Forelimb muscle (tissue), 1 donor: ENCODE data around the gene DCHS1. TPM values are rescaled to one million over a fixed set of nuclear protein-coding genes. Genes with fewer than 3 reads are reported as not detected.

Source experiments
- DNase-seq: peaks from one replicate; pipeline ENCODE4 v3.0.0-alpha.2; 2013; ENCODE audit warnings: low read depth
- polyA plus RNA-seq: library from polyadenylated mRNA; unstranded; fragments of 120-200 nt; gene quantifications from one replicate; pipeline ENCODE4 v1.2.1, GENCODE V29; 2013; ENCODE audit not compliant: insufficient read length

DCHS1 gene
- polyA plus RNA-seq, 1 donor, result 35.8 TPM

- DNase-seq, result peak; percentile 89
Measured at GRCh38 chr11:6612213-6613041, 43.2 kb downstream of the DCHS1 start, which contains the start of gene TAF10. TSS of gene TAF10 (minus strand) at chr11:6612216. CDS start at chr11:6612189, 27 bp downstream.

- no peak for DNase-seq
Measured at GRCh38 chr11:6611963-6612212, 43.7 kb downstream of the DCHS1 start.

GRCh38 chr11:6611092-6611962 lies 44.3 kb downstream of the DCHS1 start:
- no peak for DNase-seq

- no peak for DNase-seq
Measured at GRCh38 chr11:6610591-6610990, 45.0 kb downstream of the DCHS1 start.

- no peak for DNase-seq
Measured at GRCh38 chr11:6609502-6610015, 46.0 kb downstream of the DCHS1 start.

GRCh38 chr11:6608726-6609501 lies 46.7 kb downstream of the DCHS1 start:
- no peak for DNase-seq

- DNase-seq, result no peak
Measured at GRCh38 chr11:6608011-6608410, 47.6 kb downstream of the DCHS1 start.

- DNase-seq, result no peak
Measured at GRCh38 chr11:6607190-6607795, 48.3 kb downstream of the DCHS1 start.

- DNase-seq, result peak; percentile 86
Measured at GRCh38 chr11:6606471-6607189, 49.0 kb downstream of the DCHS1 start.

- DNase-seq, result no peak
Measured at GRCh38 chr11:6604790-6605189, 50.8 kb downstream of the DCHS1 start.

- DNase-seq, result no peak
Measured at GRCh38 chr11:6604081-6604626, 51.5 kb downstream of the DCHS1 start.

GRCh38 chr11:6603287-6604080 lies 52.1 kb downstream of the DCHS1 start, which contains the start of the genes ILK and RRP8:
TSS of gene ILK (plus strand) at chr11:6603774. CDS start at chr11:6604272, 498 bp downstream.
TSS of gene RRP8 (minus strand) at chr11:6603616. CDS start at chr11:6603502, 114 bp downstream.
- DNase-seq, result peak; percentile 72

GRCh38 chr11:6602096-6602940 lies 53.3 kb downstream of the DCHS1 start:
- DNase-seq, result no peak

- no peak for DNase-seq
Measured at GRCh38 chr11:6601041-6601461, 54.6 kb downstream of the DCHS1 start.

GRCh38 chr11:6599881-6600390 lies 55.7 kb downstream of the DCHS1 start:
- no peak for DNase-seq

GRCh38 chr11:6599449-6599848 lies 56.2 kb downstream of the DCHS1 start:
- DNase-seq, result no peak

- DNase-seq, result no peak
Measured at GRCh38 chr11:6598555-6598954, 57.1 kb downstream of the DCHS1 start.

GRCh38 chr11:6596239-6596877 lies 59.3 kb downstream of the DCHS1 start:
- no peak for DNase-seq
